Peyer's patch (tissue), 4 donors: ENCODE data around the gene ECE2. TPM values are rescaled to one million over a fixed set of nuclear protein-coding genes. Genes with fewer than 3 reads are reported as not detected.

Source experiments
- DNase-seq, 3 donors: peaks; one replicate each; pipeline ENCODE4 v3.0.0-alpha.2; 2017 to 2019
- H3K27ac ChIP-seq, 4 donors: fragments of 200-600 bp; sonication (generic); one replicate each; pipeline ENCODE4 v1.5.1; 2016 to 2019
- H3K27me3 ChIP-seq, 2 donors: fragments of 200-600 bp; sonication (generic); one replicate each; pipeline ENCODE4 v1.5.1; 2019
- H3K36me3 ChIP-seq, 3 donors: fragments of 200-600 bp; sonication (generic); one replicate each; pipeline ENCODE4 v1.5.1; 2016 to 2019
- H3K4me1 ChIP-seq, 4 donors: fragments of 200-600 bp; sonication (generic); one replicate each; pipeline ENCODE4 v1.5.1; 2016 to 2019
- H3K4me3 ChIP-seq, 4 donors: fragments of 200-600 bp; sonication (generic); 1 replicate in 3 of 4; 2 replicates in 1 of 4; pipeline ENCODE4 v1.5.1; 2016 to 2019; ENCODE audit warnings: mild to moderate bottlenecking in 1 of 4
- H3K9me3 ChIP-seq, 4 donors: fragments of 200-600 bp; sonication (generic); one replicate each; pipeline ENCODE4 v1.5.1; 2016 to 2019; ENCODE audit warnings: mild to moderate bottlenecking in 1 of 4
- CTCF ChIP-seq, 6 experiments: fragments of 450-650 bp in 4 of 6; fragments of 200-600 bp in 2 of 6; sonication (generic) in 1 of 6; IDR thresholded peaks; one replicate each; pipeline ENCODE4 v1.5.1; 2017 to 2019; ENCODE audit warnings: antibody characterized with exemption in 6 of 6, mild to moderate bottlenecking in 3 of 6, moderate library complexity in 1 of 6
- POLR2A ChIP-seq, 2 donors: fragments of 450-650 bp; IDR thresholded peaks; one replicate each; pipeline ENCODE4 v1.5.1; 2017; ENCODE audit warnings: antibody characterized with exemption in 2 of 2, mild to moderate bottlenecking in 2 of 2, moderate library complexity in 2 of 2
- total RNA-seq, 4 donors: library from RNA; depleted of rRNA; stranded (reverse); fragments of >200 nt; gene quantifications; one replicate each; pipeline ENCODE4 v1.1.0, GENCODE V29; 2016

Gene ECE2
- total RNA-seq, 4 donors from 2014 or later, result not detected

GRCh38 chr3:184299488-184300377 lies 23.9 kb downstream of the ECE2 start:
- Histone ChIP-seq H3K9me3 (no peaks in the 10 kb centered on the region), H3K36me3 (peaks cover 0 to 43% (median 0%) of the 10 kb centered on the region in 3 donors), H3K4me3 (peak overlapping the region; percentile 76 to 95 (median 82)), H3K27me3 (no peaks in the 10 kb centered on the region), H3K27ac (peak overlapping the region; percentile 62 to 85 (median 84)), H3K4me1 (peaks cover 0 to 15% (median 4%) of the 10 kb centered on the region in 4 donors)
- no peak for TF ChIP-seq POLR2A (IDR thresholded peaks at IDR 0.05)
- TF ChIP-seq CTCF (IDR thresholded peaks at IDR 0.05), result no peak
- DNase-seq, result no peak

GRCh38 chr3:184300378-184300720 lies 24.5 kb downstream of the ECE2 start:
- H3K4me3 ChIP-seq, result peak overlapping the region in 2 of 4 donors; percentile 84 to 95
- no peak for TF ChIP-seq POLR2A (IDR thresholded peaks at IDR 0.05)
- TF ChIP-seq CTCF (IDR thresholded peaks at IDR 0.05), result no peak
- peaks cover 0 to 15% (median 4%) of the 10 kb centered on the region in 4 donors for H3K4me1 ChIP-seq
- H3K9me3 ChIP-seq, result no peaks in the 10 kb centered on the region
- no peak overlapping the region for H3K27ac ChIP-seq
- H3K27me3 ChIP-seq, result no peaks in the 10 kb centered on the region
- H3K36me3 ChIP-seq, result peaks cover 0 to 49% (median 0%) of the 10 kb centered on the region in 3 donors
- no peak for DNase-seq

- Histone ChIP-seq H3K27ac (no peak overlapping the region), H3K27me3 (no peaks in the 10 kb centered on the region), H3K36me3 (peaks cover 0 to 94% (median 0%) of the 10 kb centered on the region in 3 donors), H3K4me3 (no peak overlapping the region), H3K4me1 (peaks cover 0 to 12% (median 0%) of the 10 kb centered on the region in 4 donors), H3K9me3 (no peaks in the 10 kb centered on the region)
- DNase-seq, result no peak
- peak in 3 of 6 experiments; percentile 5 to 45 (median 43) for TF ChIP-seq CTCF (IDR thresholded peaks at IDR 0.05)
- no peak for TF ChIP-seq POLR2A (IDR thresholded peaks at IDR 0.05)
Measured at GRCh38 chr3:184305577-184305976, 29.8 kb downstream of the ECE2 start.

DNA sequence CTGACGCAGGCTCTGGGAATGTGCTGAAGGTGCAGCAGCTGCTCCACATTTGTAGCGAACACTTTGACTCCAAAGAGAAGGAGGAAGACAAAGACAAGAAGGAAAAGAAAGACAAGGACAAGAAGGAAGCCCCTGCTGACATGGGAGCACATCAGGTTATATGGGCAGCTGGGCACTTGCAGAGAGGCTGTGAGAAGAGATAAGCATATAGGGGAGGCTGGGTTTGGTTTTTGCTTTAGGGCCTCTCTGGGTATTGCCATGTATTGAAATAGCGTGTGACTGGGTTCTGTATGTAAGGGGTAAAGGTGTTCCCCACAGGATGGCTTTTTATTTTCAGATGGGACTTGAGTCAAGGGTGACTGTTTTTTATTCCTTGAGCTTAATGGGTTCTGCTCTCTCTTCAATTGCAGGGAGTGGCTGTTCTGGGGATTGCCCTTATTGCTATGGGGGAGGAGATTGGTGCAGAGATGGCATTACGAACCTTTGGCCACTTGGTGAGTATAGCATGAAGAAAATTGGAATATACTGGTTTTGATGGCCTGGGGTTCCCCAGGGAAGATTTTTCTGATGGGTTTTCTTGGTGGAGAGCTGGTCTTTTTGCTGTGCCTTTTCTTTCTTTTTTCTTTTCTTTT lies 30.6 kb downstream of the ECE2 start:
- Histone ChIP-seq H3K27ac (no peak overlapping the region), H3K4me3 (no peak overlapping the region), H3K27me3 (no peaks in the 10 kb centered on the region), H3K36me3 (peaks cover 0 to 85% (median 0%) of the 10 kb centered on the region in 3 donors), H3K4me1 (peaks cover 0 to 8% (median 0%) of the 10 kb centered on the region in 4 donors), H3K9me3 (no peaks in the 10 kb centered on the region)
- TF ChIP-seq CTCF (IDR thresholded peaks at IDR 0.05) (no peak), POLR2A (IDR thresholded peaks at IDR 0.05) (no peak)
- no peak for DNase-seq

DNA sequence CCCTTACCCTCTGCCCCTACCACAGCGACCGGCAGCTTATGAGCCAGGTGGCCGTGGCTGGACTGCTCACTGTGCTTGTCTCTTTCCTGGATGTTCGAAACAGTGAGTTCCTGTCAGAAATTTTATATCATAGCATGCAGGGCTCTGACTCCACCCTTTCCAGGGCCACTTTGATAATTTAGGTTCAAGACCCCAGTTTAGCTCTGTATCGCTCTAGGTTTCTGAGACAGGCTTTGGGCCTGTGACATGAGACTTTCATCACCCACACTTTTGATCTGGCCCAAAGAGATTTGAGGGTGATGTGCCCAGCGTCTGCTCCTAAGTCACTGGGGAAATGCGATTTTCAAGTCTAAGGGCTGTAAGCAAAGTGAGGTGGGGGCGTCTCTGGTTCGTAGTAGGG lies 32.1 kb downstream of the ECE2 start:
- TF ChIP-seq POLR2A (IDR thresholded peaks at IDR 0.05), result no peak
- TF ChIP-seq CTCF (IDR thresholded peaks at IDR 0.05), result no peak
- no peaks in the 10 kb centered on the region for H3K27me3 ChIP-seq
- no peak overlapping the region for H3K27ac ChIP-seq
- H3K9me3 ChIP-seq, result no peaks in the 10 kb centered on the region
- H3K4me3 ChIP-seq, result no peak overlapping the region
- no peak for DNase-seq
- peaks cover 0 to 71% (median 0%) of the 10 kb centered on the region in 3 donors for H3K36me3 ChIP-seq
- peaks cover 0 to 8% (median 0%) of the 10 kb centered on the region in 4 donors for H3K4me1 ChIP-seq
